ENCODE measurements around the gene SBK2.
"Not testable (repeated sequence)": the region's sequence is repeated elsewhere in the genome, so short reads cannot be mapped to it uniquely, and the experiment has no call there.

SBK2 gene

GRCh38 chr19:55535173-55535964 is 1.6 kb downstream of the SBK2 start:
- DNase-seq (ENCODE audit: low read depth) = no peak

- not testable (repeated sequence) for DNase-seq (ENCODE audit: low read depth)
Observed at GRCh38 chr19:55534280-55534679, 2.7 kb downstream of the SBK2 start.

- DNase-seq (ENCODE audit: low read depth) = no peak
Observed at GRCh38 chr19:55530996-55531395, 5.9 kb downstream of the SBK2 start.

GRCh38 chr19:55529636-55530234 is 7.2 kb downstream of the SBK2 start:
- DNase-seq (ENCODE audit: low read depth) = no peak

- no peak for DNase-seq (ENCODE audit: low read depth)
Observed at GRCh38 chr19:55528030-55528803, 8.7 kb downstream of the SBK2 start.

GRCh38 chr19:55527197-55528029 is 9.5 kb downstream of the SBK2 start:
- DNase-seq (ENCODE audit: low read depth) = no peak

- DNase-seq (ENCODE audit: low read depth) = no peak
Observed at GRCh38 chr19:55526216-55527196, 10.4 kb downstream of the SBK2 start.

GRCh38 chr19:55525289-55526101 is 11.4 kb downstream of the SBK2 start:
- no peak for DNase-seq (ENCODE audit: low read depth)

- DNase-seq (ENCODE audit: low read depth) = no peak
Observed at GRCh38 chr19:55520691-55521292, 16.1 kb downstream of the SBK2 start.

- DNase-seq (ENCODE audit: low read depth) = no peak
Observed at GRCh38 chr19:55519451-55520311, 17.3 kb downstream of the SBK2 start.

GRCh38 chr19:55516878-55517620 is 19.9 kb downstream of the SBK2 start:
- peak; percentile 83 for DNase-seq (ENCODE audit: low read depth)

- no peak for DNase-seq (ENCODE audit: low read depth)
Observed at GRCh38 chr19:55508120-55508519, 28.8 kb downstream of the SBK2 start.

GRCh38 chr19:55504981-55505380 is 32.0 kb downstream of the SBK2 start:
- no peak for DNase-seq (ENCODE audit: low read depth)

GRCh38 chr19:55504252-55504603 is 32.7 kb downstream of the SBK2 start:
- no peak for DNase-seq (ENCODE audit: low read depth)

- DNase-seq (ENCODE audit: low read depth) = peak; percentile 89
Observed at GRCh38 chr19:55503502-55504251, 33.3 kb downstream of the SBK2 start.

GRCh38 chr19:55503157-55503501 is 33.8 kb downstream of the SBK2 start:
- DNase-seq (ENCODE audit: low read depth) = no peak
